Measurements from ENCODE around the gene NDUFA7.

DNA sequence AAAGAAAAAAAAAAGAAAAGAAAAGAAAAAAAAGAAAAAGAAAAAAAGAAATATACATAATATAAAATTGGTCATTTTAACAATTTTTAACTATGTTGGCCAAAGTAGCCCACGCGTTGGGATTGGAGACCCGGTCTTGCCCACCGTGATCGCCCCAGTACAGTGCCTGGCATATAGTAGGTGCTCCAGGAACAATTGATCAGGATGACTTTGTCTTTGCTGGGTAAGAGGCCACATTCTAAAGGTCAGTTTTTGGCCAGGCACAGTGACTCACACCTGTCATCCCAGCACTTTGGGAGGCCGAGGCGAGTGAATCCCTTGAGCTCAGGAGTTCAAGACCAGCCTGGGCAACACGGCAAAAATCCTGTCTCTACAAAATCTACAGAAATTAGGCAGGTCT is 39.0 kb upstream of the NDUFA7 start:
- TF ChIP-seq POLR2AphosphoS5 (IDR thresholded peaks at IDR 0.05) (no peak), EP300 (IDR thresholded peaks at IDR 0.05) (no peak), POLR2A (IDR thresholded peaks at IDR 0.05) (no peak)
- TF ChIP-seq, protein P1, sequence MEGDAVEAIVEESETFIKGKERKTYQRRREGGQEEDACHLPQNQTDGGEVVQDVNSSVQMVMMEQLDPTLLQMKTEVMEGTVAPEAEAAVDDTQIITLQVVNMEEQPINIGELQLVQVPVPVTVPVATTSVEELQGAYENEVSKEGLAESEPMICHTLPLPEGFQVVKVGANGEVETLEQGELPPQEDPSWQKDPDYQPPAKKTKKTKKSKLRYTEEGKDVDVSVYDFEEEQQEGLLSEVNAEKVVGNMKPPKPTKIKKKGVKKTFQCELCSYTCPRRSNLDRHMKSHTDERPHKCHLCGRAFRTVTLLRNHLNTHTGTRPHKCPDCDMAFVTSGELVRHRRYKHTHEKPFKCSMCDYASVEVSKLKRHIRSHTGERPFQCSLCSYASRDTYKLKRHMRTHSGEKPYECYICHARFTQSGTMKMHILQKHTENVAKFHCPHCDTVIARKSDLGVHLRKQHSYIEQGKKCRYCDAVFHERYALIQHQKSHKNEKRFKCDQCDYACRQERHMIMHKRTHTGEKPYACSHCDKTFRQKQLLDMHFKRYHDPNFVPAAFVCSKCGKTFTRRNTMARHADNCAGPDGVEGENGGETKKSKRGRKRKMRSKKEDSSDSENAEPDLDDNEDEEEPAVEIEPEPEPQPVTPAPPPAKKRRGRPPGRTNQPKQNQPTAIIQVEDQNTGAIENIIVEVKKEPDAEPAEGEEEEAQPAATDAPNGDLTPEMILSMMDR (IDR thresholded peaks at IDR 0.05) = no peak

All from suprapubic skin (tissue), 4 donors.